Measurements from ENCODE around the gene COL6A3. TPM values are rescaled to one million over a fixed set of nuclear protein-coding genes. Genes with fewer than 3 reads are reported as not detected.

The COL6A3 gene
- total and polyA plus RNA-seq, 7 experiments from 2014 or later = 0.02 to 3.1 (median 2.2) TPM

DNA sequence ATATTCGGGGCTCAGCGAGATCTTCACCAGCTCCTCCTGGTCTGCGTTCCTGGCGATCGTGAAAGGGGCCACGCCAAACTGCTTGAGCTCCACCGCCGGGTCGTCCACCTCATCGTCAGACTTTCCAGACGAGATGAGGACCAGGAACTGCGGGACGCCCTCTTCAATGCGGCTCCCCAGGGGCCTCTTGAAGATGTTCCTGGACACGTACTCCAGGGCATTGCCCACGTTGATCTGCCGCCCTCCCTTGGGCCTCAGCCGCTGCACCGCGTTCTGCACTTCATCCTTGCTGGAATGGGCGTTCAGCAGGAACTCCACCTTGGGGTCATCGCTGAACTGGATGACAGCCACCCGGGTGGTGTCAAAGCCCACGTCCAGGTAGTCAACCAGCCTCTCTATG is 42.1 kb downstream of the COL6A3 start:
- Histone ChIP-seq H3K9me3 (ENCODE audit: control insufficient read depth in 2 of 3, low read length in 3 of 3) (no peaks in the 10 kb centered on the region), H3K36me3 (ENCODE audit: control insufficient read depth in 2 of 3, insufficient read depth in 3 of 3, low read length in 3 of 3) (no peaks in the 10 kb centered on the region), H3K4me3 (ENCODE audit: low read length) (no peak overlapping the region), H3K27ac (ENCODE audit: low read depth, low read length) (no peak overlapping the region), H3K27me3 (ENCODE audit: control insufficient read depth in 2 of 2, insufficient read depth in 2 of 2, low read length in 2 of 2) (no peaks in the 10 kb centered on the region), H3K4me1 (ENCODE audit: control insufficient read depth in 2 of 2, insufficient read depth in 2 of 2, low read length in 2 of 2) (no peaks in the 10 kb centered on the region)
- ChIA-PET POLR2A (no interaction called here), CTCF (no interaction called here)
- no peak for DNase-seq
- Mint-ChIP-seq H3K9me3 (no peaks in the 10 kb centered on the region), H3K4me1 (no peaks in the 10 kb centered on the region), H3K27me3 (no peaks in the 10 kb centered on the region), H3K36me3 (peaks cover 0 to 17% (median 1%) of the 10 kb centered on the region in 5 donors), H3K4me3 (no peak overlapping the region), H3K27ac (no peak overlapping the region)
- intact Hi-C loops (cut with micrococcal nuclease) = no loop called here
- ATAC-seq = no peak

DNA sequence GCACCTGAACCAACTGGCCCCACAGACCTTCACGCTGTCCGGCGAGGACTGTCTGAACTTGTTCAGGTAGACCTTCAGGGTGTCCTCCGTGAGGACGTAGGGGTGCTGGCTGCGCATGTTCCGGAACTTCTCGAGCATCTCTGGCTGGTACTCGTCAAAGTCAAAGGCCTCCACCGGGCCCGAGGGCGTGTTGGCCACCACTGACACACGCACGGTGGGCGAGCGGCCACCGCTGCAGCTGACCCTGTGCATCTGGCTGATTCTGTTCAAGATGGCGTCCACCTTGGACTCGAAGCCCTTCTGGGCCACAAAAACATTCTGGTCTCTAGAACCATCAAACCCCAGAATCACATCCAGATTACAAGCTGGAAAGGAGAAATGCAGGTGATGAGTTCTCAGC is 48.3 kb downstream of the COL6A3 start:
- no peak overlapping the region for H3K27ac Mint-ChIP-seq
- Histone ChIP-seq H3K4me3 (ENCODE audit: low read length) (no peak overlapping the region), H3K27ac (ENCODE audit: low read depth, low read length) (no peak overlapping the region), H3K4me1 (ENCODE audit: control insufficient read depth in 2 of 2, insufficient read depth in 2 of 2, low read length in 2 of 2) (no peaks in the 10 kb centered on the region), H3K36me3 (ENCODE audit: control insufficient read depth in 2 of 3, insufficient read depth in 3 of 3, low read length in 3 of 3) (no peaks in the 10 kb centered on the region), H3K27me3 (ENCODE audit: control insufficient read depth in 2 of 2, insufficient read depth in 2 of 2, low read length in 2 of 2) (no peaks in the 10 kb centered on the region), H3K9me3 (ENCODE audit: control insufficient read depth in 2 of 3, low read length in 3 of 3) (no peaks in the 10 kb centered on the region)
- H3K4me3 Mint-ChIP-seq = no peak overlapping the region
- POLR2A ChIA-PET = no interaction called here
- H3K4me1 Mint-ChIP-seq = no peaks in the 10 kb centered on the region
- peaks cover 0 to 2% (median 0%) of the 10 kb centered on the region in 11 donors for H3K9me3 Mint-ChIP-seq
- CTCF ChIA-PET = no interaction called here
- DNase-seq (no peak), ATAC-seq (no peak)
- peaks cover 0 to 45% (median 8%) of the 10 kb centered on the region in 5 donors for H3K36me3 Mint-ChIP-seq
- intact Hi-C loops (cut with micrococcal nuclease) = no loop called here
- no peaks in the 10 kb centered on the region for H3K27me3 Mint-ChIP-seq

DNA sequence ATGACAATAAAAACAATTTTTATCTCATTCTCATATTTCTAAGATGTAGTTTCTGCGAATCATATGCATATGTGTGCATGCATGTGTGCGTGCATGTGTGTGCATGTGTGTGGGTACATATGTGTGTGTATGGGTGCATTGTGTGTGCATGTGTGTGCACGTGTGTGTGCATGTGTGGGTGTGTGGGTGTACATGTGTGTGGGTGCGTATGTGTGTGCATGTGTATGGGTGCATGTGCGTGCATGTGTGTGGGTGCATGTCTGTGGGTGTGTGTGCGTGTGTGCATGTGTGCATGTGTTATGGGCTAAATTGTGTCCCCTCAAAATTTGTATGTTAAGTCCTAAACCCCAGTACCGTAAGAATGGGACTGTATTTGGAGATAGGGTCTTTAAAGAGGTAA is 49.3 kb downstream of the COL6A3 start:
- H3K4me1 Mint-ChIP-seq = no peaks in the 10 kb centered on the region
- no peak overlapping the region for H3K27ac Mint-ChIP-seq
- ATAC-seq (no peak), DNase-seq (no peak)
- Histone ChIP-seq H3K27me3 (ENCODE audit: control insufficient read depth in 2 of 2, insufficient read depth in 2 of 2, low read length in 2 of 2) (no peaks in the 10 kb centered on the region), H3K4me3 (ENCODE audit: low read length) (no peak overlapping the region), H3K4me1 (ENCODE audit: control insufficient read depth in 2 of 2, insufficient read depth in 2 of 2, low read length in 2 of 2) (no peaks in the 10 kb centered on the region), H3K36me3 (ENCODE audit: control insufficient read depth in 2 of 3, insufficient read depth in 3 of 3, low read length in 3 of 3) (no peaks in the 10 kb centered on the region), H3K9me3 (ENCODE audit: control insufficient read depth in 2 of 3, low read length in 3 of 3) (no peaks in the 10 kb centered on the region), H3K27ac (ENCODE audit: low read depth, low read length) (no peak overlapping the region)
- ChIA-PET CTCF (no interaction called here), POLR2A (no interaction called here)
- H3K4me3 Mint-ChIP-seq = no peak overlapping the region
- peaks cover 0 to 2% (median 0%) of the 10 kb centered on the region in 11 donors for H3K9me3 Mint-ChIP-seq
- intact Hi-C loops (cut with micrococcal nuclease) = no loop called here
- H3K36me3 Mint-ChIP-seq = peaks cover 0 to 45% (median 8%) of the 10 kb centered on the region in 5 donors
- H3K27me3 Mint-ChIP-seq = no peaks in the 10 kb centered on the region

- Mint-ChIP-seq H3K9me3 (peaks cover 0 to 2% (median 0%) of the 10 kb centered on the region in 11 donors), H3K27me3 (no peaks in the 10 kb centered on the region), H3K4me3 (no peak overlapping the region), H3K4me1 (no peaks in the 10 kb centered on the region), H3K27ac (peak overlapping the region in 1 of 9 donors; percentile 63), H3K36me3 (peaks cover 0 to 29% (median 2%) of the 10 kb centered on the region in 5 donors)
- ChIA-PET CTCF (no interaction called here), POLR2A (no interaction called here)
- intact Hi-C loops (cut with micrococcal nuclease) = no loop called here
- no peaks in the 10 kb centered on the region for H3K9me3 ChIP-seq (ENCODE audit: control insufficient read depth in 2 of 3, low read length in 3 of 3)
- peaks cover 0 to 3% (median 0%) of the 10 kb centered on the region in 3 experiments for H3K36me3 ChIP-seq (ENCODE audit: control insufficient read depth in 2 of 3, insufficient read depth in 3 of 3, low read length in 3 of 3)
- DNase-seq (no peak), ATAC-seq (no peak)
- no peak overlapping the region for H3K4me3 ChIP-seq (ENCODE audit: low read length)
- H3K27ac ChIP-seq (ENCODE audit: low read depth, low read length) = no peak overlapping the region
- no peaks in the 10 kb centered on the region for H3K4me1 ChIP-seq (ENCODE audit: control insufficient read depth in 2 of 2, insufficient read depth in 2 of 2, low read length in 2 of 2)
- no peaks in the 10 kb centered on the region for H3K27me3 ChIP-seq (ENCODE audit: control insufficient read depth in 2 of 2, insufficient read depth in 2 of 2, low read length in 2 of 2)
Measured at GRCh38 chr2:237361194-237362004, 52.6 kb downstream of the COL6A3 start.

- Mint-ChIP-seq H3K9me3 (peaks cover 0 to 2% (median 0%) of the 10 kb centered on the region in 11 donors), H3K4me3 (no peak overlapping the region), H3K4me1 (no peaks in the 10 kb centered on the region), H3K27ac (no peak overlapping the region), H3K36me3 (peaks cover 0 to 24% (median 0%) of the 10 kb centered on the region in 5 donors), H3K27me3 (no peaks in the 10 kb centered on the region)
- Histone ChIP-seq H3K27ac (ENCODE audit: low read depth, low read length) (no peak overlapping the region), H3K4me3 (ENCODE audit: low read length) (no peak overlapping the region), H3K4me1 (ENCODE audit: control insufficient read depth in 2 of 2, insufficient read depth in 2 of 2, low read length in 2 of 2) (no peaks in the 10 kb centered on the region), H3K36me3 (ENCODE audit: control insufficient read depth in 2 of 3, insufficient read depth in 3 of 3, low read length in 3 of 3) (peaks cover 0 to 3% (median 0%) of the 10 kb centered on the region in 3 experiments), H3K9me3 (ENCODE audit: control insufficient read depth in 2 of 3, low read length in 3 of 3) (no peaks in the 10 kb centered on the region), H3K27me3 (ENCODE audit: control insufficient read depth in 2 of 2, insufficient read depth in 2 of 2, low read length in 2 of 2) (no peaks in the 10 kb centered on the region)
- DNase-seq = no peak
- intact Hi-C loops (cut with micrococcal nuclease) = no loop called here
- POLR2A ChIA-PET = no interaction called here
- CTCF ChIA-PET = no interaction called here
- ATAC-seq = no peak
Measured at GRCh38 chr2:237359894-237360780, 53.8 kb downstream of the COL6A3 start.

DNA sequence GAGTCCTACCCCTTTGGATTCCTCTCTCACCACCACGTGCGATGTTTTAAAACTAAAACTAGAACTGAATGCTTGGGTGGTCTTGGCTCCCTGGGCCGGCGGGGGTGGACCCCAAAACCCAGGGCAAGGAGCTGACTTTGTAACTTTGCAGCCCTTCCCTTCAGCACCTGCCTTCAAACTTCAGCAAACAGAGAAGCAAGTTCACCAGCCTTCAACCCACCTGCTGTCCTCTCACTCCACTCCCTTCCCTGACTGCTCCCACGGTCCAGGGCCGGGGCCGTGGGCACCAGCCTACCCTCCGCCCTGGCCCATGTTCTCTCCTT is 54.5 kb downstream of the COL6A3 start:
- Histone ChIP-seq H3K27me3 (ENCODE audit: control insufficient read depth in 2 of 2, insufficient read depth in 2 of 2, low read length in 2 of 2) (no peaks in the 10 kb centered on the region), H3K27ac (ENCODE audit: low read depth, low read length) (no peak overlapping the region), H3K4me1 (ENCODE audit: control insufficient read depth in 2 of 2, insufficient read depth in 2 of 2, low read length in 2 of 2) (no peaks in the 10 kb centered on the region), H3K4me3 (ENCODE audit: low read length) (no peak overlapping the region), H3K36me3 (ENCODE audit: control insufficient read depth in 2 of 3, insufficient read depth in 3 of 3, low read length in 3 of 3) (peaks cover 0 to 3% (median 0%) of the 10 kb centered on the region in 3 experiments), H3K9me3 (ENCODE audit: control insufficient read depth in 2 of 3, low read length in 3 of 3) (no peaks in the 10 kb centered on the region)
- Mint-ChIP-seq H3K27me3 (no peaks in the 10 kb centered on the region), H3K4me3 (no peak overlapping the region), H3K4me1 (no peaks in the 10 kb centered on the region), H3K27ac (no peak overlapping the region), H3K9me3 (no peaks in the 10 kb centered on the region), H3K36me3 (peaks cover 0 to 17% (median 0%) of the 10 kb centered on the region in 5 donors)
- CTCF ChIA-PET = no interaction called here
- DNase-seq = no peak
- intact Hi-C loops (cut with micrococcal nuclease) = no loop called here
- POLR2A ChIA-PET = no interaction called here
- ATAC-seq = no peak

Data from naive thymus-derived CD4-positive, alpha-beta T cell (primary cell).